SU-DHL-6 (cell line): ENCODE data around the gene RPTOR.

ENCODE experiments used
- EZH2phosphoT487 ChIP-seq: fragments of 200-600 bp; sonication (generic), shearing (Covaris generic); conservative IDR thresholded peaks from 2 replicates; pipeline ENCODE4 v1.6.1; 2018; ENCODE audit warnings: mild to moderate bottlenecking, antibody characterized with exemption, low read length, moderate library complexity, mixed read lengths
- TF ChIP-seq, protein P1 (sequence below): fragments of 200-600 bp; sonication (generic); IDR thresholded peaks from one replicate; pipeline ENCODE4 v1.5.1; 2017; ENCODE audit warnings: antibody characterized with exemption, mild to moderate bottlenecking, low read length, moderate library complexity; ENCODE audit not compliant: insufficient read depth, poor library complexity, severe bottlenecking

DNA sequence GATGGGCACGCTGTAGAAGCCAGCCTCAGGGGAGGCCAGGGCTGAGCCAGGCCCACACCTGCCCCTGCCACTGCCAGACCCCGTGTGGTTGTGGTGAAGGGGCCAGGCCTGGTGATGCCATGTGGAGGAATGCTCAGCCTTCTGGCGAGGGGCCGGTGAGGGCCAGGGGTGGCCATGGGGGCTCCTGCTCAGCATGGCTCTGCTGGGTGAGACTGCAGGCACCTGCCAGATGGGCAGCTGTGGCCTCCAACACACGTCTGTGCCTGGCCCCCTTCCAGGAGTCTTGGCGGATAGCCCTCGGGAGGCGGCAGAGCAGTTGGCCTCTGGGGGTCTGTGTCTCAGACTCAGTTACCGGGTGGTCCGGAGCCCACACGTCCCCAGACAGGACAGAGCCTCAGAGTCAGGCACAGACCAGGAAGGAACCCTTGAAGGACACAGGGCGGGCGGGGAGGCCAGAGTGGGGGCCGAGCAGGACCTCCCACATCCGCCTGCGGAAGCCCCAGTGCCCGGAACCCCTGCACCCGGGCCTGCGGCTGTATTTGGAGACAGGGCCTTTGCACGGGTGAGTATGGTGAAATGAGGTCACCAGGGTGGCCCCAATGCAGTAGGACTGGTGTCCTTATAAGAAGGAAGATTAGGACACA is 424.5 kb downstream of the RPTOR start:
- TF ChIP-seq, protein P1, sequence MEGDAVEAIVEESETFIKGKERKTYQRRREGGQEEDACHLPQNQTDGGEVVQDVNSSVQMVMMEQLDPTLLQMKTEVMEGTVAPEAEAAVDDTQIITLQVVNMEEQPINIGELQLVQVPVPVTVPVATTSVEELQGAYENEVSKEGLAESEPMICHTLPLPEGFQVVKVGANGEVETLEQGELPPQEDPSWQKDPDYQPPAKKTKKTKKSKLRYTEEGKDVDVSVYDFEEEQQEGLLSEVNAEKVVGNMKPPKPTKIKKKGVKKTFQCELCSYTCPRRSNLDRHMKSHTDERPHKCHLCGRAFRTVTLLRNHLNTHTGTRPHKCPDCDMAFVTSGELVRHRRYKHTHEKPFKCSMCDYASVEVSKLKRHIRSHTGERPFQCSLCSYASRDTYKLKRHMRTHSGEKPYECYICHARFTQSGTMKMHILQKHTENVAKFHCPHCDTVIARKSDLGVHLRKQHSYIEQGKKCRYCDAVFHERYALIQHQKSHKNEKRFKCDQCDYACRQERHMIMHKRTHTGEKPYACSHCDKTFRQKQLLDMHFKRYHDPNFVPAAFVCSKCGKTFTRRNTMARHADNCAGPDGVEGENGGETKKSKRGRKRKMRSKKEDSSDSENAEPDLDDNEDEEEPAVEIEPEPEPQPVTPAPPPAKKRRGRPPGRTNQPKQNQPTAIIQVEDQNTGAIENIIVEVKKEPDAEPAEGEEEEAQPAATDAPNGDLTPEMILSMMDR: no peak
- no peak for TF ChIP-seq EZH2phosphoT487
